Esophagus squamous epithelium (tissue), 5 donors: ENCODE results near the gene ZNF556. TPM values are rescaled to one million over a fixed set of nuclear protein-coding genes. Genes with fewer than 3 reads are reported as not detected.
"Not testable (repeated sequence)": the region's sequence is repeated elsewhere in the genome, so short reads cannot be mapped to it uniquely, and the experiment has no call there.

Source experiments
- DNase-seq: peaks from one replicate; lab custom pipeline; 2025; lab: John Stamatoyannopoulos, UW
- H3K27ac ChIP-seq, 4 donors: fragments of 200-600 bp; sonication (generic); one replicate each; pipeline ENCODE4 v1.5.1; 2016 to 2019; ENCODE audit warnings: mild to moderate bottlenecking in 1 of 4
- H3K27me3 ChIP-seq, 4 donors: fragments of 200-600 bp; sonication (generic); 1 replicate in 3 of 4; 2 replicates in 1 of 4; pipeline versions ENCODE4 v1.5.1 to v1.6.0; 2017 to 2021; ENCODE audit warnings: antibody characterized with exemption in 1 of 4
- H3K36me3 ChIP-seq, 3 donors: fragments of 200-600 bp; sonication (generic); one replicate each; pipeline ENCODE4 v1.5.1; 2016 to 2019
- H3K4me1 ChIP-seq, 3 donors: fragments of 200-600 bp; sonication (generic); one replicate each; pipeline ENCODE4 v1.5.1; 2017 to 2019
- H3K4me3 ChIP-seq, 4 donors: fragments of 200-600 bp; sonication (generic); 1 replicate in 3 of 4; 2 replicates in 1 of 4; pipeline ENCODE4 v1.5.1; 2016 to 2019; ENCODE audit warnings: mild to moderate bottlenecking in 2 of 4, moderate library complexity in 1 of 4
- H3K9me3 ChIP-seq, 3 donors: fragments of 200-600 bp; sonication (generic); one replicate each; pipeline ENCODE4 v1.5.1; 2016 to 2019
- POLR2A ChIP-seq, 4 donors: fragments of 450-650 bp; IDR thresholded peaks; one replicate each; pipeline ENCODE4 v1.6.1; 2017; ENCODE audit warnings: antibody characterized with exemption in 4 of 4, mild to moderate bottlenecking in 4 of 4, moderate library complexity in 3 of 4
- WGBS, 2 donors: methylation state at CpG; one replicate each; pipeline ENCODE4 v1.1.5; 2018; 5-methylcytosine and 5-hydroxymethylcytosine counted together
- intact Hi-C: fragments of 100-400 bp; cut with DNase I; formaldehyde crosslinking; loops from one replicate; pipeline ENCODE4 v1.15.0; 2022
- total RNA-seq, 4 donors: library from RNA; depleted of rRNA; stranded (reverse); fragments of >200 nt; gene quantifications; one replicate each; pipeline ENCODE4 v1.1.0, GENCODE V29; 2016
- TF ChIP-seq, protein P1 (sequence below), 6 experiments: fragments of 450-650 bp in 4 of 6; fragments of 200-600 bp in 2 of 6; sonication (generic) in 2 of 6; IDR thresholded peaks; one replicate each; pipeline ENCODE4 v1.5.1; 2016 to 2019; ENCODE audit warnings: antibody characterized with exemption in 6 of 6, mild to moderate bottlenecking in 4 of 6, moderate library complexity in 4 of 6
- donor health status: DM: yes; HTN: yes; CAD: no.

The ZNF556 gene
- total RNA-seq, 4 donors from 2014 or later, result 0.79 to 5.8 (median 2.5) TPM

DNA sequence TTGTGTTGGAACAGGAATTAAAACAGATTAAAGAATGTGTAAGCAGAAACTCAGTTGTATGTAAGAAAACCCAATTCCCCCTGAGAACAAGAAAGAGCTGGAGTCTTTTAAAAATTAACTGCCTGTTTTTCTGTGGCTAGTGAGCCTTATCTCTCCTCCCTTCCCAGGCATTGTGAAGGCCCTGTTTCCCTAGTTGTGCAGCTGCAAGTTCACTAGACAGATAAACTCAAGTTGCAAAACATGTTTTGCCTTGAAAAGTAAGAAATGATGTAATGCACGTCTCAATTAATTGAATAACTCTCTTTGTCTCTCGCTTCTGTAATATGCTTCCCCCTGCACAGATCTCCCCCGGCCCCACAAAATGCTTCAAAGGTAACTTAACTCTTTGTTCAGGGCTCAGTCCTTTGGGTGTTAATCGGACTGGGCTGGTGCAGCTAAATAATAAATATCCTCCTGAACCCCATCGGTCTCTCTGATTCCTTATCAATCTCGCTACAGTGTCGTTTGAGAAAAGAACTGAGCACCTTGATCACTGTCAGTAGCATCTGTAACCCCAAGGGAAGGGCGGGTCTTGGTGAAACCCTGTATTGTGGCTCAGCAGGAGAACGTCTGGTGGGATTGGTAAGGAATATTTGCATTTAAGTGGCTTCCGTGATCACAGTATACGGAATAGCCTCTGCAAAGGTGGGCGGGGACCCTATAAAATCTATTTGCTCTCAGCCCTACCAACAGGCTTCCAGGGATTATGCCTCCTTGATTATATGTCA is 1.6 kb upstream of the ZNF556 start:
- no peak for DNase-seq
- TF ChIP-seq, protein P1, sequence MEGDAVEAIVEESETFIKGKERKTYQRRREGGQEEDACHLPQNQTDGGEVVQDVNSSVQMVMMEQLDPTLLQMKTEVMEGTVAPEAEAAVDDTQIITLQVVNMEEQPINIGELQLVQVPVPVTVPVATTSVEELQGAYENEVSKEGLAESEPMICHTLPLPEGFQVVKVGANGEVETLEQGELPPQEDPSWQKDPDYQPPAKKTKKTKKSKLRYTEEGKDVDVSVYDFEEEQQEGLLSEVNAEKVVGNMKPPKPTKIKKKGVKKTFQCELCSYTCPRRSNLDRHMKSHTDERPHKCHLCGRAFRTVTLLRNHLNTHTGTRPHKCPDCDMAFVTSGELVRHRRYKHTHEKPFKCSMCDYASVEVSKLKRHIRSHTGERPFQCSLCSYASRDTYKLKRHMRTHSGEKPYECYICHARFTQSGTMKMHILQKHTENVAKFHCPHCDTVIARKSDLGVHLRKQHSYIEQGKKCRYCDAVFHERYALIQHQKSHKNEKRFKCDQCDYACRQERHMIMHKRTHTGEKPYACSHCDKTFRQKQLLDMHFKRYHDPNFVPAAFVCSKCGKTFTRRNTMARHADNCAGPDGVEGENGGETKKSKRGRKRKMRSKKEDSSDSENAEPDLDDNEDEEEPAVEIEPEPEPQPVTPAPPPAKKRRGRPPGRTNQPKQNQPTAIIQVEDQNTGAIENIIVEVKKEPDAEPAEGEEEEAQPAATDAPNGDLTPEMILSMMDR (IDR thresholded peaks at IDR 0.05), result no peak
- no peak for TF ChIP-seq POLR2A (IDR thresholded peaks at IDR 0.05)
- H3K27ac ChIP-seq, result no peak overlapping the region
- intact Hi-C loops, result no loop called here
- peaks cover 0 to 17% (median 0%) of the 10 kb centered on the region in 3 donors for H3K4me1 ChIP-seq
- no peaks in the 10 kb centered on the region for H3K27me3 ChIP-seq
- WGBS, 2 donors, result 35 to 52% methylated on average over 12 of the region's 12 CpGs
- no peak overlapping the region for H3K4me3 ChIP-seq
- no peaks in the 10 kb centered on the region for H3K36me3 ChIP-seq
- no peaks in the 10 kb centered on the region for H3K9me3 ChIP-seq

DNA sequence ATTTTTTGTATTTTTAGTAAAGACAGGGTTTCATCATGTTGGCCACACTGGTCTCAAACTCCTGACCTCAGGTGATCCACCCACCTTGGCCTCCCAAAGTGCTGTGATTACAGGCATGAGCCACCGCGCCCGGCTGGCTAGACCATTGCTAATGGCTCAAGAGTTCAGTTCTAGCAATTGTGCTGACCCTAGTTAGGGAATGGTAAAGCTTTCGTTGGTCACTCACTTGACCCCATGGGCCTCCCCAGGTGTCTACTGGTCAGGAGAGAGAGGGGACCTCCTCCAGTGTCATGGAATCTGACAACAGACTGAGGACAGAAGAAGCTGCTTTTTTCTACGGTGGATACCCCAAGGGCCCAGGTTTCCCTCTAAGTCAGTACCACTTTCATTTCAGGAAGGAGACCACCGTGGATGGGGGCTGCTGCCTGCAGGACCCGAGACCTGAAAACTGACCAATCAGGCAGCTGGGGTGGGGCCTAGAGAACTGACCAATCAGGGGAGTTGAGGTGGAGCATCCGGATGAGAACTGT is 575 bp upstream of the ZNF556 start:
- WGBS, 2 donors, result 53 to 96% methylated on average over 3 to 5 of the region's 8 CpGs
- intact Hi-C loops, result no loop called here

DNA sequence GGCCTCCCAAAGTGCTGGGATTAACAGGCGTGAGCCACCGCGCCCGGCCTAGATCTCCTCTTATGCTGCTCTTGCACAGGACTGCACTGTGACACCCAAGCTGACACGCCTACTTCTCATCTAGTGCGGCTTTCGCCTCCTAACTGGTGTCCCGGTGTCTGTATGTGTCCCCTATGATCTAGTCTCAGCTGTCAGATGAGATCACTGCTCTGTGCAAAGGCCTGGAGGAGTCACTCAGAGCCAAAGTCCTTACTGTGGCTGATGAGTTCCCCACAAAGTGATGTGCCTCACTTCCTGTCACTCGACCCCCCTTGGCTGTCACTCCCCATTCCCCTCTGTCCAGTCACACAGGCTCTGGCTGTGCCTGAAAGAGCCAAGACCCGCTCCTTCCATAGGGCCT is 2.5 kb downstream of the ZNF556 start:
- Histone ChIP-seq H3K27ac (no peak overlapping the region), H3K4me1 (peaks cover 0 to 17% (median 0%) of the 10 kb centered on the region in 3 donors), H3K36me3 (no peaks in the 10 kb centered on the region), H3K4me3 (no peak overlapping the region), H3K9me3 (no peaks in the 10 kb centered on the region), H3K27me3 (no peaks in the 10 kb centered on the region)
- TF ChIP-seq, protein P1 (IDR thresholded peaks at IDR 0.05), result no peak
- no peak for TF ChIP-seq POLR2A (IDR thresholded peaks at IDR 0.05)
- DNase-seq, result no peak
- WGBS, 2 donors, result 69 to 84% methylated on average over 2 to 10 of the region's 10 CpGs
- intact Hi-C loops, result no loop called here

More for the DNA sequence above, 575 bp upstream of the ZNF556 start:
- H3K27ac ChIP-seq, result no peak overlapping the region
- no peaks in the 10 kb centered on the region for H3K9me3 ChIP-seq
- no peaks in the 10 kb centered on the region for H3K36me3 ChIP-seq
- DNase-seq, result no peak
- H3K4me3 ChIP-seq, result peak overlapping the region in 2 of 4 donors; percentile 54 to 64
- TF ChIP-seq, protein P1 (IDR thresholded peaks at IDR 0.05), result no peak
- no peak for TF ChIP-seq POLR2A (IDR thresholded peaks at IDR 0.05)
- H3K4me1 ChIP-seq, result peaks cover 0 to 17% (median 0%) of the 10 kb centered on the region in 3 donors
- no peaks in the 10 kb centered on the region for H3K27me3 ChIP-seq

DNA sequence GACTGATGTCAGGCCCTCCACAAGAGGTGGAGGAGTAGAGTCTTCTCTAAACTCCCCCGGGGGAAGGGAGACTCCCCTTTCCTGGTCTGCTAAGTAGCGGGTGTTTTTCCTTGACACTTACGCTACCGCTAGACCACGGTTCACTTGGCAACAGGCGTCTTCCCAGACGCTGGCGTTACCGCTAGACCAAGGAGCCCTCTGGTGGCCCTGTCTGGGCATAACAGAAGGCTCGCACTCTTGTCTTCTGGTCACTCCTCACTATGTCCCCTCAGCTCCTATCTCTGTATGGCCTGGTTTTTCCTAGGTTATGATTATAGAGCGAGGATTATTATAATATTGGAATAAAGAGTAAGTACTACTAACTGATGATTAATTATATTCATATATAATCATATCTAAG is 5.0 kb downstream of the ZNF556 start:
- H3K27ac ChIP-seq, H3K4me3 ChIP-seq, intact Hi-C loops, DNase-seq, H3K27me3 ChIP-seq: not testable (repeated sequence)
- TF ChIP-seq, protein P1 (IDR thresholded peaks at IDR 0.05), result peak in 4 of 6 experiments; percentile 5 to 43 (median 31)
- peaks cover 0 to 12% (median 0%) of the 10 kb centered on the region in 3 donors for H3K4me1 ChIP-seq
- H3K9me3 ChIP-seq, result peaks cover under 1 to 20% (median 20%) of the 10 kb centered on the region in 3 donors
- peaks cover 0 to 25% (median 0%) of the 10 kb centered on the region in 3 donors for H3K36me3 ChIP-seq
- 23 to 30% methylated on average over 6 to 11 of the region's 11 CpGs for whole genome bisulfite sequencing, 2 donors
